ENCODE measurements around the gene KTN1.

KTN1 gene

GRCh38 chr14:55577229-55577628 lies 2.8 kb upstream of the KTN1 start:
- DNase-seq (ENCODE audit: low read depth): peak; percentile 32

GRCh38 chr14:55578511-55578910 lies 1.5 kb upstream of the KTN1 start:
- DNase-seq (ENCODE audit: low read depth): no peak

GRCh38 chr14:55580470-55581341 lies 699 bp downstream of the KTN1 start:
- peak; percentile 28 for DNase-seq (ENCODE audit: low read depth)

GRCh38 chr14:55581342-55581771 lies 1.4 kb downstream of the KTN1 start:
- peak; percentile 41 for DNase-seq (ENCODE audit: low read depth)

GRCh38 chr14:55582746-55583145 lies 2.7 kb downstream of the KTN1 start:
- no peak for DNase-seq (ENCODE audit: low read depth)

GRCh38 chr14:55583942-55584468 lies 4.0 kb downstream of the KTN1 start:
- DNase-seq (ENCODE audit: low read depth): peak; percentile 51

GRCh38 chr14:55585854-55586253 lies 5.8 kb downstream of the KTN1 start:
- DNase-seq (ENCODE audit: low read depth): peak; percentile 37

GRCh38 chr14:55586411-55586810 lies 6.4 kb downstream of the KTN1 start:
- peak; percentile 12 for DNase-seq (ENCODE audit: low read depth)

GRCh38 chr14:55587847-55588246 lies 7.8 kb downstream of the KTN1 start:
- DNase-seq (ENCODE audit: low read depth): no peak

GRCh38 chr14:55588259-55588699 lies 8.3 kb downstream of the KTN1 start:
- DNase-seq (ENCODE audit: low read depth): no peak

GRCh38 chr14:55589171-55589570 lies 9.2 kb downstream of the KTN1 start:
- DNase-seq (ENCODE audit: low read depth): peak; percentile 22

- no peak for DNase-seq (ENCODE audit: low read depth)
Measured at GRCh38 chr14:55592436-55592835, 12.4 kb downstream of the KTN1 start.

GRCh38 chr14:55593698-55594097 lies 13.7 kb downstream of the KTN1 start:
- no peak for DNase-seq (ENCODE audit: low read depth)

- no peak for DNase-seq (ENCODE audit: low read depth)
Measured at GRCh38 chr14:55599250-55599879, 19.4 kb downstream of the KTN1 start.

GRCh38 chr14:55600784-55601561 lies 21.0 kb downstream of the KTN1 start:
- peak; percentile 56 for DNase-seq (ENCODE audit: low read depth)

GRCh38 chr14:55603401-55603953 lies 23.5 kb downstream of the KTN1 start:
- DNase-seq (ENCODE audit: low read depth): no peak

GRCh38 chr14:55604488-55604887 lies 24.5 kb downstream of the KTN1 start:
- no peak for DNase-seq (ENCODE audit: low read depth)

- DNase-seq (ENCODE audit: low read depth): no peak
Measured at GRCh38 chr14:55604900-55605418, 25.0 kb downstream of the KTN1 start.

GRCh38 chr14:55605793-55606192 lies 25.8 kb downstream of the KTN1 start:
- peak; percentile 14 for DNase-seq (ENCODE audit: low read depth)

GRCh38 chr14:55607386-55607785 lies 27.4 kb downstream of the KTN1 start:
- peak; percentile 22 for DNase-seq (ENCODE audit: low read depth)

GRCh38 chr14:55609681-55610080 lies 29.7 kb downstream of the KTN1 start:
- DNase-seq (ENCODE audit: low read depth): no peak

Measured in amniotic epithelial cell (primary cell).